H1 (cell line): ENCODE results near the gene COL4A2. TPM values are rescaled to one million over a fixed set of nuclear protein-coding genes. Genes with fewer than 3 reads are reported as not detected.
A peak's percentile ranks its signal among the peaks of the same experiment; 100 is the strongest.

Experiments
- CTCF ChIA-PET: fragments of 300-600 bp; sonication (Branson Sonifier 250); formaldehyde crosslinking; loops from one replicate; lab custom pipeline; 2021; ENCODE audit not compliant: partially characterized antibody; lab: Charles Lee
- POLR2A ChIA-PET: fragments of 300-600 bp; sonication (Branson Sonifier 250); formaldehyde crosslinking; loops from one replicate; lab custom pipeline; 2021; ENCODE audit warnings: inconsistent platforms; ENCODE audit not compliant: partially characterized antibody; lab: Charles Lee
- DNase-seq, 2 experiments: peaks; one replicate each; pipeline versions ENCODE4 v3.0.0 to v3.0.0-alpha.2; 2010 to 2022; ENCODE audit warnings: low spot score in 2 of 2, low read depth in 1 of 2, mixed read lengths in 1 of 2
- FAIRE-seq: peaks from 2 replicates; lab custom pipeline; 2011; peaks lifted over from hg19 to GRCh38; lab: Jason Lieb, UNC
- H2AFZ ChIP-seq: 2 replicates; pipeline ENCODE4 v1.8.1; 2012; ENCODE audit warnings: low read length, inconsistent platforms
- H2AK5ac ChIP-seq: 2 replicates; pipeline ENCODE4 v1.6.1; 2013; ENCODE audit warnings: low read depth, low read length
- H2BK120ac ChIP-seq: replicated peaks from 2 replicates; pipeline ENCODE3; 2013; ENCODE audit warnings: low read depth, low read length, inconsistent platforms
- H2BK12ac ChIP-seq: 2 replicates; pipeline ENCODE4 v1.6.1; 2013; ENCODE audit warnings: low read depth, low read length
- H2BK15ac ChIP-seq: 2 replicates; pipeline ENCODE4 v1.6.1; 2013; ENCODE audit warnings: low read length
- H2BK20ac ChIP-seq: 2 replicates; pipeline ENCODE4 v1.6.1; 2013; ENCODE audit warnings: low read length
- H2BK5ac ChIP-seq: 2 replicates; pipeline ENCODE4 v1.6.1; 2013; ENCODE audit warnings: low read depth, low read length
- H3K14ac ChIP-seq: 2 replicates; pipeline ENCODE4 v1.6.1; 2013; ENCODE audit warnings: inconsistent platforms; ENCODE audit not compliant: insufficient read length
- H3K18ac ChIP-seq: 2 replicates; pipeline ENCODE4 v1.6.1; 2013; ENCODE audit warnings: low read length; ENCODE audit errors: extremely low read depth
- H3K23ac ChIP-seq: 2 replicates; pipeline ENCODE4 v1.6.1; 2013; ENCODE audit warnings: inconsistent platforms; ENCODE audit not compliant: insufficient read length
- H3K23me2 ChIP-seq: 2 replicates; pipeline ENCODE4 v1.6.1; 2013; ENCODE audit warnings: low read depth, low read length
- H3K27ac ChIP-seq: 2 replicates; pipeline ENCODE4 v1.6.1; 2011; ENCODE audit warnings: low read depth, low read length, inconsistent platforms
- H3K27me3 ChIP-seq, 4 experiments: replicated peaks in 1 of 4; 1 replicate in 1 of 4; 2 replicates in 3 of 4; pipeline versions ENCODE4 v1.6.1 to v1.8.1; 2011 to 2013; ENCODE audit warnings: low read length in 3 of 4, mild to moderate bottlenecking in 3 of 4, inconsistent platforms in 2 of 4, mixed read lengths in 2 of 4, moderate library complexity in 1 of 4; ENCODE audit not compliant: control insufficient read depth in 3 of 4, insufficient read depth in 3 of 4; ENCODE audit errors: extremely low read depth in 1 of 4
- H3K36me3 ChIP-seq, 4 experiments: 2 replicates each; pipeline versions ENCODE4 v1.6.1 to v1.8.1; 2011 to 2013; ENCODE audit warnings: mild to moderate bottlenecking in 4 of 4, low read length in 3 of 4, moderate library complexity in 2 of 4, control low read depth in 1 of 4, inconsistent platforms in 1 of 4; ENCODE audit not compliant: insufficient read depth in 4 of 4, control insufficient read depth in 2 of 4
- H3K4ac ChIP-seq: replicated peaks from 2 replicates; pipeline ENCODE3; 2013; ENCODE audit warnings: low read length, low read depth, mixed read lengths, inconsistent platforms; ENCODE audit not compliant: insufficient read length
- H3K4me1 ChIP-seq, 4 experiments: replicated peaks in 1 of 4; 1 replicate in 1 of 4; 2 replicates in 3 of 4; pipeline versions ENCODE4 v1.6.1 to v1.8.1; 2011 to 2013; ENCODE audit warnings: low read length in 3 of 4, inconsistent platforms in 2 of 4, mixed read lengths in 1 of 4; ENCODE audit not compliant: insufficient read depth in 4 of 4, control insufficient read depth in 3 of 4
- H3K4me2 ChIP-seq, 2 experiments: 2 replicates each; pipeline versions ENCODE4 v1.6.1 to v1.8.1; 2011 to 2013; ENCODE audit warnings: low read depth in 2 of 2, low read length in 2 of 2, control low read depth in 1 of 2, inconsistent platforms in 1 of 2, mild to moderate bottlenecking in 1 of 2; ENCODE audit not compliant: insufficient read depth in 1 of 2
- H3K4me3 ChIP-seq, 4 experiments: fragments of 200-600, 300-600 bp in 1 of 4; sonication (generic), shearing (Covaris generic), sonication (Bioruptor Twin) in 1 of 4; 2 replicates each; pipeline versions ENCODE4 v1.5.1 to v1.8.1; 2011 to 2016; ENCODE audit warnings: low read length in 4 of 4, low read depth in 3 of 4, control low read depth in 2 of 4, inconsistent platforms in 2 of 4, mild to moderate bottlenecking in 2 of 4, mixed read lengths in 1 of 4, moderate library complexity in 1 of 4; ENCODE audit not compliant: insufficient read depth in 2 of 4; ENCODE audit errors: extremely low read depth in 1 of 4
- H3K56ac ChIP-seq: replicated peaks from 2 replicates; pipeline ENCODE3; 2013; ENCODE audit warnings: low read depth, mild to moderate bottlenecking, mixed read lengths, low read length, inconsistent platforms; ENCODE audit not compliant: insufficient read length
- H3K79me1 ChIP-seq: 2 replicates; pipeline ENCODE4 v1.6.1; 2013; ENCODE audit warnings: low read depth, low read length, control low read depth
- H3K79me2 ChIP-seq, 2 experiments: 2 replicates each; pipeline versions ENCODE4 v1.6.1 to v1.8.1; 2012 to 2013; ENCODE audit warnings: low read length in 2 of 2, mild to moderate bottlenecking in 2 of 2, inconsistent platforms in 1 of 2; ENCODE audit not compliant: insufficient read depth in 2 of 2, control insufficient read depth in 1 of 2
- H3K9ac ChIP-seq, 4 experiments: replicated peaks in 1 of 4; 1 replicate in 1 of 4; 2 replicates in 3 of 4; pipeline versions ENCODE4 v1.6.1 to v1.8.1; 2011 to 2013; ENCODE audit warnings: low read depth in 3 of 4, low read length in 3 of 4, control low read depth in 2 of 4, mild to moderate bottlenecking in 2 of 4, moderate library complexity in 2 of 4, inconsistent platforms in 1 of 4; ENCODE audit errors: extremely low read depth in 1 of 4
- H3K9me3 ChIP-seq, 2 experiments: 2 replicates each; pipeline versions ENCODE4 v1.6.1 to v1.8.1; 2012 to 2013; ENCODE audit warnings: mild to moderate bottlenecking in 2 of 2, moderate library complexity in 2 of 2, control low read depth in 1 of 2, inconsistent platforms in 1 of 2, low read depth in 1 of 2, low read length in 1 of 2, mixed read lengths in 1 of 2; ENCODE audit not compliant: insufficient read depth in 2 of 2
- H4K20me1 ChIP-seq, 2 experiments: replicated peaks in 1 of 2; 2 replicates each; pipeline versions ENCODE3 to v1.8.1; 2011 to 2013; ENCODE audit warnings: inconsistent platforms in 2 of 2, low read length in 2 of 2, mild to moderate bottlenecking in 1 of 2; ENCODE audit not compliant: insufficient read depth in 2 of 2, control insufficient read depth in 1 of 2
- H4K5ac ChIP-seq: 2 replicates; pipeline ENCODE4 v1.6.1; 2013; ENCODE audit warnings: low read length, low read depth, mixed read lengths, inconsistent platforms; ENCODE audit not compliant: insufficient read length
- H4K8ac ChIP-seq: 2 replicates; pipeline ENCODE4 v1.8.0; 2013; ENCODE audit warnings: mild to moderate bottlenecking, moderate library complexity, low read length, inconsistent platforms; ENCODE audit not compliant: insufficient read depth; ENCODE audit errors: extremely low read depth
- H4K91ac ChIP-seq: replicated peaks from 2 replicates; pipeline ENCODE3; 2013; ENCODE audit warnings: low read length, mixed read lengths, inconsistent platforms; ENCODE audit not compliant: insufficient read length
- ATF2 ChIP-seq: IDR thresholded peaks from 2 replicates; pipeline ENCODE4 v1.6.1; 2012; ENCODE audit warnings: low read length, inconsistent platforms
- CHD1 ChIP-seq: IDR thresholded peaks from 2 replicates; pipeline ENCODE4 v1.6.1; 2012; ENCODE audit warnings: low read depth, low read length, improper control_type of control experiment
- CHD2 ChIP-seq: IDR thresholded peaks from 2 replicates; pipeline ENCODE4 v1.6.1; 2012; ENCODE audit warnings: low read length, improper control_type of control experiment
- EZH2 ChIP-seq: fragments of 200-600 bp; sonication (generic); IDR thresholded peaks from 2 replicates; pipeline ENCODE4 v1.7.1; 2012; ENCODE audit warnings: low read depth, mild to moderate bottlenecking, moderate library complexity, low read length, inconsistent platforms; ENCODE audit not compliant: severe bottlenecking
- GABPA ChIP-seq: IDR thresholded peaks from 2 replicates; pipeline ENCODE4 v1.6.1; 2011; ENCODE audit warnings: mild to moderate bottlenecking, low read length, moderate library complexity, borderline replicate concordance; ENCODE audit not compliant: insufficient read depth
- GTF2F1 ChIP-seq: IDR thresholded peaks from 2 replicates; pipeline ENCODE4 v1.6.1; 2012; ENCODE audit warnings: low read depth, low read length, improper control_type of control experiment, borderline replicate concordance
- HDAC2 ChIP-seq, 2 experiments: fragments of 300-600 bp in 1 of 2; sonication (generic) in 1 of 2; IDR thresholded peaks; 2 replicates each; pipeline ENCODE4 v1.6.1; 2011 to 2012; ENCODE audit warnings: low read depth in 2 of 2, low read length in 2 of 2, mild to moderate bottlenecking in 2 of 2, moderate library complexity in 2 of 2, borderline replicate concordance in 1 of 2, inconsistent platforms in 1 of 2
- SP4 ChIP-seq: IDR thresholded peaks from 2 replicates; pipeline ENCODE4 v1.6.1; 2012; ENCODE audit warnings: low read length, inconsistent platforms
- TCF12 ChIP-seq: IDR thresholded peaks from 2 replicates; pipeline ENCODE4 v1.6.1; 2011; ENCODE audit warnings: low read depth, mild to moderate bottlenecking, low read length
- WGBS, 2 experiments: shearing (Covaris generic) in 1 of 2; methylation state at CpG; one replicate each; pipeline versions ENCODE4 v1.1.6 to v1.1.7; 2013 to 2015; ENCODE audit warnings: low lambda C conversion rate in 2 of 2, mixed read lengths in 2 of 2, inconsistent platforms in 1 of 2, low coverage in 1 of 2, missing lambda C conversion rate in 1 of 2; ENCODE audit not compliant: insufficient replicate concordance in 2 of 2, insufficient coverage in 1 of 2, insufficient read length in 1 of 2; ENCODE audit errors: extremely low coverage in 1 of 2, missing lambda C conversion rate in 1 of 2; 5-methylcytosine and 5-hydroxymethylcytosine counted together
- polyA plus RNA-seq, 7 experiments: library from polyadenylated mRNA; depleted of rRNA in 3 of 7; stranded (reverse) in 5 of 7; unstranded in 2 of 7; fragments of >200 nt in 5 of 7; fragments of 200-250 nt in 2 of 7; gene quantifications; 1 replicate in 5 of 7; 2 replicates in 1 of 7; 4 replicates in 1 of 7; pipeline versions ENCODE4 v1.2.1 to v1.2.3, GENCODE V29; 2011 to 2013; ENCODE audit warnings: missing spikeins in 2 of 7, mixed read lengths in 2 of 7
- total RNA-seq: library from RNA; stranded (reverse); fragmentation: NEBNext Ultra II Directional; extraction: Animal tissue kit (Norgen Biotek cat#: 25700); gene quantifications from 2 replicates; pipeline ENCODE4 v1.2.1, GENCODE V29; 2021
- TF ChIP-seq, protein P1 (sequence below): IDR thresholded peaks from 2 replicates; pipeline ENCODE4 v1.6.1; 2011; ENCODE audit warnings: low read depth, mild to moderate bottlenecking, low read length; ENCODE audit not compliant: insufficient read depth

Gene COL4A2
- total and polyA plus RNA-seq, 2 of the 8 experiments (the other 6 are each of a cell fraction or from before 2014, with no cell fraction given): 80.4 to 87.3 TPM

DNA sequence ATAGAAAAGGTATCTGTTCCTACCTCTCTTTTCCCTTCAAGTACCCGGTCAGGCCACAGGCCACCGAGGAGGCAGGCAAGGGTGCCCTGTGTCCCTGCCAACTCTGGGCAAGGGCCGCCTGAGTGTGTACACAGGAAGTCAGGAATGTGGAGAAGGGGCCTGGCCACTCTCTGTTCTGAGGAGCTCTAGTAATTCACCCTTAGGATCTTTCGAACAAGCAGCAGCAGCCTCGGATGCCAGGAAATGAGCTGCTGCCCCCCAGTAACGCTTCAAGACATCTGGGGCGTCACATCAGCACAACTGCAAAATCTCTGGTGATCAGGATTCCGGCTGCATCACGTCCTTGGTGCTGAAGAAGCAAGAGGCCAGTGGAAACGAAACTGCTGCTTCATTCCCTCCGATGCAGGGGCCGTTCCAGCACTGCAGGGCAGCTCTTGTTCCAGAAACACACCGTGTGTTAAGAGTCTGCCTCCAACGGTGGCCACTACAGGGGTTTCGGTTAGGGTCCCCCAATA lies 252.4 kb downstream of the COL4A2 start:
- Histone ChIP-seq H3K56ac (no peak overlapping the region), H2BK12ac (no peak overlapping the region), H3K79me1 (peaks cover 26% of the 10 kb centered on the region), H3K14ac (no peak overlapping the region), H2BK5ac (peak overlapping the region; percentile 68), H2AK5ac (0 out of 2 replicates have a peak overlapping the region, but pooled peaks have one; percentile 15), H4K8ac (no peak overlapping the region), H3K4me3 (peak overlapping the region in 2 of 4 experiments; percentile 84 to 97; a peak in 2 of 8 replicates), H3K27ac (no peak overlapping the region), H3K23ac (no peak overlapping the region), H2AFZ (no peak overlapping the region), H3K4me2 (peak overlapping the region; percentile 69 to 85; a peak in 2 of 4 replicates), H3K27me3 (peaks cover 0 to 7% (median 2%) of the 10 kb centered on the region in 4 experiments; a peak in 3 of 7 replicates), H3K79me2 (peaks cover 4 to 47% of the 10 kb centered on the region in 2 experiments; a peak in 2 of 4 replicates), H3K36me3 (no peaks in the 10 kb centered on the region; a peak in 3 of 8 replicates), H3K9ac (no peak overlapping the region; a peak in 1 of 7 replicates), H3K9me3 (no peaks in the 10 kb centered on the region), H2BK15ac (peak overlapping the region; percentile 10; the same call in 1 of the 2 replicates), H2BK20ac (no peak overlapping the region), H4K91ac (no peak overlapping the region), H3K23me2 (peaks cover 17% of the 10 kb centered on the region), H3K4ac (no peak overlapping the region), H2BK120ac (no peak overlapping the region), H4K20me1 (peaks cover 0 to 5% of the 10 kb centered on the region in 2 experiments), H3K4me1 (peaks cover 0 to 11% (median 7%) of the 10 kb centered on the region in 4 experiments; a peak in 5 of 7 replicates), H3K18ac (no peak overlapping the region), H4K5ac (no peak overlapping the region)
- TF ChIP-seq CHD2 (no peak), CHD1 (no peak), GTF2F1 (no peak), GABPA (no peak), SP4 (no peak), HDAC2 (IDR thresholded peaks at IDR 0.05; ENCODE audit: borderline replicate concordance in 1 of 2, low read depth in 2 of 2, low read length in 2 of 2) (no peak), ATF2 (no peak), TCF12 (no peak), EZH2 (no peak)
- TF ChIP-seq, protein P1, sequence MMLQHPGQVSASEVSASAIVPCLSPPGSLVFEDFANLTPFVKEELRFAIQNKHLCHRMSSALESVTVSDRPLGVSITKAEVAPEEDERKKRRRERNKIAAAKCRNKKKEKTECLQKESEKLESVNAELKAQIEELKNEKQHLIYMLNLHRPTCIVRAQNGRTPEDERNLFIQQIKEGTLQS: no peak
- no peak for DNase-seq
- 87% methylated on average over 15 of the region's 15 CpGs; no CpG with 5 or more reads in 1 of the 2 experiments for WGBS, 2 experiments
- ChIA-PET POLR2A (interaction anchor here (1.1 to 1.3 kb wide), 2 partner anchors 32 to 52 kb away, joined by 3 read pairs; no protein-coding TSS in a partner anchor), CTCF (interaction anchor here (0.7 to 1.8 kb wide), 4 partner anchors 10 to 312 kb away, joined by 3 to 6 read pairs (median 4); no protein-coding TSS in a partner anchor)
- FAIRE-seq: no peak
